IPS-NIHi7 (cell line): ENCODE data around the gene GRID2.

Experiments used
- DNase-seq: peaks from one replicate; pipeline ENCODE4 v3.0.0; 2012; ENCODE audit warnings: mixed read lengths; ENCODE audit errors: extremely low spot score

The GRID2 gene

DNA sequence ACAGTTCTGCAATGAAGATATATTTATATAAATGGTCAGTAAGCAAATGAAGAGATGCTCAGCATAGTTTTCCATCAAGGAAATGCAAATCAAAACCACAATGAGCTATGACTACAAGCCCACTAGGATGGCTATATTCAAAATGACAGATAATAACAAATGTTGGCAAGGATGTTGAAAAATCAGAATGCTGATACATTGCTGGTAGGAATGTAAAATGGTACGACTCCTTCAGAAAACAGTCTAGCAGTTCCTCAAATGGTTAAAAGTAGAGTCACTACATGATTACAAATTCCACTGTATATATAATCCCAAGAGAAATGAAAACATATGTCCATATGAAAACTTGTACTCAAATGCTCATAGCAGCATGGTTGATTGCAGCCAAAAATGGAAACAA, 1099.8 kb downstream of the GRID2 start:
- DNase-seq, result no peak

DNA sequence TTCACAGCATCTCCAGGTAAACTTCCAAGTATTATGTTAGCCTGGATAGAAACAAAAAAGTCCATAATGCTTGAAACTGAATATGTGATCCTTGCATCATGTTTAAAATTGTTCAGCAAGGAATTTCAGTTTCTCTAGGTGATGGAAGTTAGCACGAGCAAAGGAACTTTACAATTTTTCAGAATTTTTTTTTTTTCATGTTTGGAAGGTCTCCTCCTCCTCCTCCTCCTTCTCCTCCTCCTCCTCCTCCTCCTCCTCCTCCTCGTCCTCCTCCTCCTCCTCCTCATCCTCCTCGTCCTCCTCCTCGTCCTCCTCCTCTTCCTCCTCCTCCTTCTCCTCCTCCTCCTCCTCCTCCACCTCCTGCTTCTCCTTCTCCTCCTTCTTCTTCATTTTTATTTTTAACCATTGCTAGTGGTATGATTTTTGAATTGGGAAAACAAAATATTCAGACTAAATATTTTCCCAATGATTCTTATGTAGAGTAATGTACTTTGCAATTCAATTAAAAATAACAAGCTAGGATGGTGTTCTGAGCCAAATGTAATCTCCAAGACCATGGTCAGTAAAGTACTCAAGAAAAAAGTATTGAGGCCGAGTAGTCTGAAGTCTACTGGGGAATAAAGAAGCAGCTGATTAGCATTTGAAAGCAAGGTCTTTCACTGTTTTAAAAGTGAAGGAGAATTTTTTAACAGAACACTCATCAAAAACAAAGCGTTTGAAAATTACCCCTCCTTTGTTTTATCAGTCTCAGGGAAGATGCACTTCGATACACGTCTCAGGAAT, 1103.9 kb downstream of the GRID2 start:
- DNase-seq, result no peak

DNA sequence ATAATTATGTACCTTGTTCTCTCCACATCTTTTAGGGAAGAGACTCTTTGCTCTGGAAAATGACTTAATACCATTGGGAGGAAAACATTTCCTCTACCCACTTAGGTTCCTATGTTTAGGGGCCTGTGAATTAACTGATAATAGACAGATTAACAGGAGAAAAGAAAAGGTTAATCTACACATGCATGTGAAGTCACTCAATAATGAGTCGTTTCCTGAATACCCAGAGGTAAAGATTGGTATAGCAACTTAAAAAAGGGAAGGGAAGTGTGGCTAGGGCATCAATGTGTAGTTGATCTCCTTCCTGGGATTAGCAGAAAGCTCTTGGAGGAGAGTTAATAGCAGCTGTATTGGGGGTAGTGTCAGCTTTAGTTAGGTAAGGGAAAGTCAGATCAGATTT, 1105.3 kb downstream of the GRID2 start:
- DNase-seq, result peak; percentile 42

DNA sequence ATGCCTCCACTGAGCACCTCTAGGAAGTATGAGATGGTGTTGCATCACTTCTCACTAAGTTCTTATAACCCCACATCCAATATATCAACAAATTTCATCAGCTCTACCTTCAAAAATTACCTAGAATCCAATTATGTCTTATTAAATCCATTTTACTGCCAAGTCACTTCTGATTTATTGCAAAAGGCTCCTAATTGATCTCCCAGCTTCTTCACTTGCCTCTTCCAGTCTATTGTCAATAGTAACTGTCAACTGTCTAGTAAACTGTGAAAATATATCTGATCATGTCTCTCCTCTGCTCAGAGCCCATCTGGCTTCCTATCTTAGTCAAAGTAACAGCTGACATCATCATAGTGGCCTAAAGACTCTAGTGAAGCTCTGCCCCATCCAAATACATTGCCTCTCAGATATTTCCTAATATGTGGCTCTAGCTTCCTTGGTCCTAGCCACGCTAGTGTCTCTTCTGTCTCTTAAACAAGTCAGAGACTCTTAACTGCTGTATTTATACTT, 1110.3 kb downstream of the GRID2 start:
- DNase-seq, result no peak

DNA sequence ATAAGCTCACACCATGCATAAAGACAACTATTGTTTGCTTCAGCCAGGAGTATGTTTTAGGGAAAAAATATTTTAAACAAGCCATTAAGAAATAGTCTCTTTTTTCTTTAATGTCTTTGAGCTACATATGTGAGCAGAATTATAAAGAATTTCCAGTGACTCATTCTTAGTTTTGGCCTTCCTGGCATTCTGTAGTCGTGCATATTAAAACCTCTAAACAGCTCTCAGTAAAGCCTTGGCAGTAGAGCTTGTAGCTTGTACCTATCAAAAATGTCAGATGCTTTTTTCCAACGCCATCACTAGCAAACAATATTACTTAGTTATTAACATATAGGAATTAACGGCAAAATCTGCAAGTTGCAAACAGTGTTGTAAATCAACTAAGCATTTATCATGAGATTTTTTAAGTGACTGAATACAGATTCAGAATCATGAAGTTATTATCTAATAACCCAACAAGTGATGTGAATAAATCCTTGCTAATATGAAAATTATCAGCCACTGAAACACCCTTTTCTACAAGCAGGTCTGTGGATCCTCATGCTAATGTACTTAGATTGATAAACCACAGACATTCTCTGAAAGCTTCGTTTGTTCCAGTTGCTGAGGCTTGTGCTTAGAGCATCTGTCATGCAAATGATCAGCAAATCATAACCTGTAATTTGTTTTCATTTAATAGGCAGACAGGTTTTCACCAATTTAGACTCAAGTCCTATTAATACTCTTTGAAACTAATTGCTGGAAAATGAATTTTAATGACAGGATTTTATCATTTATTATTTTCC, 1112.8 kb downstream of the GRID2 start:
- no peak for DNase-seq

DNA sequence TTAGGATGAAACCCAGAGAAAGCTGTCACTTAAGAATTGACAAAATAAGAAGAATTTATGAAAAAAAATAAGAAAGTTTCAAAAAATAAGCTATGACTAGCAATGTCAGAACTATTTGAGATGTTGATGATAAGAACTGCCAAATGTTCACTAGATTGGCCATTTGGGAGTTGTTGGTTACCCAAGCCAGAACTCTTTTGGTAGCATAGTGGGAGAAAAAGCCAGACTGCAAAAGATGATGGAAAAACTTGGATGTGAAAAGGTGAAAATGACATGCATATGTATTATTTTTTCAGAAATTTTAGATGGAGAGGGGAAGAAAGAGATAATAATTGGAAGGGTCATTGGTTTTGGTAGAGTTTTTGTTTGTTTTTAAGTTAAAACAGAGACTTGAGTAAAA, 1127.6 kb downstream of the GRID2 start:
- DNase-seq, result no peak

DNA sequence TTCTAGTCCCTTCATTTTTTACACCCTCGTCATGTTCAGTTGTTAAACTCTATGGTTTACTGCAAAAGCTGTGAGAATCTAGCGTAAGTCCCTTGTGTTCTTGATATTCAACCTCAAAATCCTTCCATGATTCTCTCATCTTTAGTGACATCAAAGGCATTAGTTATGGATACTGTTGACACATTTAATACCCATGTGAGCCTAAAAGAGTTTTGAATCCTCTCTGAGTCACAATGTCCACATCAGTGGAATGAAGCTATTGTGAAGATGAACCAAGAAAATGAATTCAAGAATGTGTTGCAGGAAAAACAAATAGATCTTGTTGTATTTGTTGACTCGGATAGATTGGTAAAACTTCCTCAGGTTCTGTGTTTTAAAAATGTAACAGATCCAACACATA, 1130.1 kb downstream of the GRID2 start:
- DNase-seq, result no peak

DNA sequence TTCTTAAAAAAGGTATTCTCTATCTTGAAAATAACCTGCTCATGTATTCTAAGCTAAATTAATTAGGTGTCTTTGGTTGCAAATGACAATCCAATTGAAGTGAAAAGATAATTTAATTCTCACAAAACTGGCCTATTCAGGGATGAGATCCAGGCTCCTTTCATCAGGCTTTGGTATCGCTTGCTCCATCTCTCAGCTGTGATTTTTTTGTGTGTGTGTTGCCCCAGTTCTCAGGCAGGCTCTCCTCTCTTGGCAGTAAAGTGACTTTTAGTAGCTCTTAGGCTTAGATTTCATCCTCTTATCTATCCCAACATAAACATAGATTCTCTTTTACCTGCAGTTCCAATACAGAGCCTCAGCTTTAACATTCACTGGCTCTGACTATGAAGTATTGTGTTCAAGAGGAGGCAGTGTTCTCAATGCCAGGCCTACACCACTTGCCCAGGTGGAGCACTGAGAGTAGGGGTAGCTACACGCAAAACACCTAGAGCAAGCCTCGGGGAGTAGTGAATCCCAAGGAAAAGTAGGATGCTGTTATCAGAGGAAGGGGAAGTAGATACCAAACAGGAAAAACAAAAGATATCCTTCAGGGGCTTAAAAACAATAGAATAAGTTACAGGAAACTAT, 1132.3 kb downstream of the GRID2 start:
- no peak for DNase-seq

DNA sequence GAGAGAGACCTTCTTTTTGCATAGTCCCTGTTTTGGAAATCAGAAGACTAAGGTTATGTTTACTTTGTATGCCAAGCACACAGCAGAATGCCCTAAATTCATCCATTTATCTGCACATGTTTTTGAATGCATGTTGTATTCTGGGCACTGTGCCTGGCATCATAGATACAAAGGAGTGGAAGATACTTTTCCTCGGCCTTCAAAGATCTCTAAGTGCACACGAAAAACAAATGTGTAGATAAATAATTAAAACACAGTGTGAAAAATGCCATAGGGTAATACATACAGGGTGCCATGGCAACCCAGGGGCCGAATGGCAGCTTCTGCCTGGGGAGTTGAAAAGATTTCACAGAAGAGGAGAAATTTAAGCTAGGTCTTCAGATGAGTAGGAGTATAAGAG, 1134.2 kb downstream of the GRID2 start:
- DNase-seq, result no peak

DNA sequence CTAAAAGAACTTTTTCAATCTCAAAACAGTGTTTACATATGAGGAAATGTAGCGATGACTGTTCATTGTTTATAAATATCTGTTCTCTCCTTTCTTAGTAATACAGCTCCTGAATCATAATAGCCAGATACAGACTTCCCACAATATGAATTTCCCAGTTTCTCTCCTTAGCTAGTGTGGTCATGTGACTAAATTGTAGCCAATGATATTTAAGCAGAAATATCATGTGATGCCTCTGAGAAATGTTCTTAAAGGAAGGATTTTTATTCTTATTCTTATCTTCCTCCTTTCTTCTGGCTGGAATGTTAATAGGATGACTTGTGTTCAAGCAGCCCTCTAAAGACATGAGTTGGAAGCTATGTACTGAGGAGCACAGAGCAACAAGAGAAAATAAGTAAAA, 1141.1 kb downstream of the GRID2 start:
- no peak for DNase-seq

DNA sequence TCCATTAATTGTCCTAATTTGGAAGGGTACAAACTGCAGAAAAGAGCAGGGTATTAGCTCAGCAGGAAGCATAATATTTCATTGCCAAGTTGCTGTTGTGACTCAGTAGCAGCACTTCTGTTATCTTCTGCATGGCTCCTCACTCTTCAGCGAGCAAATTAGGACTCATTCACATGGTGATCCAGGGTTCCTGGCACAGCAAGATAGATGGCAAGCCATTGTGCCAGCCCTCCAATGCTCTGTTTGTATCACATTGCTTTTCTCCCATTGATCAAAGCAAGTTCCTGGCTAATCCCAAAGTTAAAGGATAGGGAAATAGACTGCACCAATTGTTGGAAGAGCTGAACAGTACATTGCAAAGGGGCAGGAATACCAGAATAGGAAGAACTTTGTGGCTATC, 1142.3 kb downstream of the GRID2 start:
- DNase-seq, result no peak

DNA sequence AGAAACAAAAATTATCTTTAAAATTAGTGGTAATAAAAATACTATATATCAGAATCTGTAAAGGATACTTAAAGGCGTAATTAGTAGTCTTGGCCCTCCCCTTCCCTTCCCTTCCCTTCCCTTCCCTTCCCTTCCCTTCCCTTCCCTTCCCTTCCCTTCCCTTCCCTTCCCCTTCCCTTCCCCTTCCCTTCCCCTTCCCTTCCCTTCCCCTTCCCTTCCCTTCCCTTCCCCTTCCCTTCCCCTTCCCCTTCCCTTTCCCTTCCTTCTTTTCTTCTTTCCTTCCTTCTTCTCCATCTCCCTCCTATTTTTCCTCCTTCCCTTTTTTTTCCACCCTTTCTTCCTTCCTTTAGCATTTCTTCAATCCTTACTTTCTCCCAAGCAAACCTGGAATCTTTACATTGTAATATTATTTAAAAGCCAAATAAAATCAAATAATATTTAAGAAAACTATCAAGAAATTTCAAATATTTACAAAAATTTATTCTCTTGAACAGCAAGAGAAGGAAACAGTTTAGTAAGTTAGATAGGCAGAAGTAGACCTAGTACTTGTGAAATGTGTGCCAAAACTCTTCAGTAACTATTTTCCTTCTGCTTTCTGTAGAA, 1145.0 kb downstream of the GRID2 start:
- DNase-seq, result no peak

DNA sequence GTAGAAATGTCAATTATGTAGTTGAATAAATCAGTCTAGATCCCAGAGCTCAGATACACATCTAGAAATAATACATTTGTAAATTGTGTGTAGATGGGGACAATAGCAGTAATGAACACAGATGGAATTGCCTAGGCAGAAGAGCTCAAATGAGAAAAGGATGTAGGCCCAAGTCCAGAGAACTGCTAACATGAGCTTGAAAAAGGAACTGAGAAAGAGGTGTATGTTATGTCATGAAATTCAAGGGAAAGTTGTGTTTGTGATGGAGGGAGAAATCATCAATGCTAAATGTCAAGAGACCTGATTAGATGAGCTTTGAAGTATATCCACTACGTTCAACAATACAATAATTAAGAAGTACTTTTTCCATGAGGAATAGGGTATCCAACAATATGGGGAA, 1148.2 kb downstream of the GRID2 start:
- no peak for DNase-seq

DNA sequence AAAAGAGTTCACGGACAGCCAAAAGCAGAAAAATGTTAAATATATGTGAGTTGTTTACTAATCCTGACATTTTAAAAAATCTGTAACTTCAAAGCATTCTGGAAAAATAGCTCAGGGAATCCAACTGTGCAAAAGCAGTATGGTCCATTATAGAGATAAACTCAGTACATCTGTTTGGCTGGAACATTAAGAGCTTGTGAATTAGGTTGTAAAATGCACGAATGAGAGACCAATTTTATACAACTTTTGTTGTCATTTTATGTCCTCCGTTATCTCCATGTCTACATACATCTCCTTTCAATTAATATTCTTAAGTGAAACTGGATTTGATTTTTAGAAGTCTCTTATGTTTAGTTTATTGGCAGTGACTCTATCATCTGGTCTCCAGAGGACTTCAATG, 1157.8 kb downstream of the GRID2 start:
- DNase-seq, result no peak

DNA sequence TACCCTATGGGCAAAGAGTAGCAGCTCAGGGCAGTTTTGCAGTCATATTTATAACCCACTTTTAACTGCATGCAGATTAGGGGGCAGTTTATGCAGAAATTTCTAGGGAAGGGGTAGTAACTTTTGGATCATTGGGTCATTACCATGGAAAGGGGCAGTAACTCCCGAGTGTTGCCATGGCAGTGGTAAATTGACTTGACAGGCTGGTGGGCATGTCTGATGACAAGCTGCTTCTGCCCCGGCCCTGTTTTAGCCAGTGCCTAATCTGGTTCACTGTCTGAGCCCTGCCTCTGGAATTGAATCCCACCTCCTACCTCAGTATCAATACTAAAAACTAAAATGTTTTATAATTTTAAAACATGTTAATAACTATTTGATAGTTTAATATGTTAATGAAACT, 1162.7 kb downstream of the GRID2 start:
- no peak for DNase-seq

DNA sequence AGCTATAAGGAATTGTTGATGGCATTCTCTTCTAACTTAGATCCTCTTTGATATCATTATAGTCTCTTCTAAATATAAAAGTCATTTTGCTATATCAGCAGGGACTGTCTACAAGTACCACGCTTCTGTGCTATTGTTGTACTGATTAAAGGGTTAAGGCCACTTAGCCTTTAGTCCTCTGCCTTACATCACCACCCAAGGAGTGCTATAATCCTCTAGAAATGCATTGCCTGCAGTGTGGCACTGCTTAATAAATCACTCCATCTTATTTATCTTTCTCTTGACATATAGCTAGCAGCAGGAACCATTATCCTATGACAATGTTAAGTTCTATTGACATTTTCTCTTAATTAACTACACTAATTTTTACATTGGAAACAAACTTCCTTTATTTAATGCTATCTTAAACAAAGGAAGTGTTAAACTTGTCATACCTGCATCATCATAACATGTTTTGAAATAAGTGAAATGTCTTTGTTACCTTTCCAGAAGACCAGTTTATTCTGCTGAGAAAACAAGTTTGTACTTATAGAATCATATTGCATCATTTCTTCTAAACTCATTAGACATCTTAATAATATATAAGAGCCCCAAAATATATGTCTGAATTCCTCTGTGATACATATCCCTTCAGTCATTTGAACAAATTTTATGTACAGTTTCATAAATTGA, 1163.9 kb downstream of the GRID2 start:
- DNase-seq, result no peak

DNA sequence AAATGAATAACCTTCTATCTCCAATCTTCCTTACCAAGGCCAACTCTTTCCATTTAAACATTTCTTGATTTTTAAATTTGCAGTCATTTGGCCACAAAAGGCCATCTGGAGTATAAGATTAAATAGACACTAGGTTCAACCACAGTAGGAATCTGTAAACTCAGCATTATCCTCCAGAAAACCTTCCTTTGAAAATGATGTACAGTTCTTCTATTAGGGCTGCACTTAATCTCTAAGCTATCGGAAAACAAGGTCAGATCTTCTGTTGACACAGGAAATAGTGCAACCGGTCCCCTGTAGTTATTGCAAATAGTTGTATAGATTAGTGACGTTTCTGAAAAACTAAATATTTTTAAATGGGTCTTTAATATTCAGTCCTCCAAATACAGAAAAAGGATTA, 1165.8 kb downstream of the GRID2 start:
- DNase-seq, result no peak

DNA sequence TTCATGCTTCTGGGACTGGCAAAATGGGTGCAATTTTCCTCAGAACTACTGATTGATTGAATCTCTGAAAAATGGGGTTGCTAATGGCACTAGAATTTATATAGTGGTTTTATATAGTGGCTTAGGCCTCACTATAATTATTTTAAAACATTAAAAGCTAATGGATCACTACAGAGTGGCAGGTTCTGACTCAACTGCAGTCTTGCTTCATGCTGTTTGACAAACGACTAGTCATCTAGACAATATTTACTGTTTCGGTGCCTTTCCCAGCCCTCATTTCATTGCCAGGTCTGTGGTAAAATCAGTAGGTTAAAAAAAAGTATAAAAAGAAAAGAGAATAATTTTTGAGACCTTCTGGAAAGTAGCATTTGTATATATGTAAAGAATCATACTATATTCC, 1172.0 kb downstream of the GRID2 start:
- DNase-seq, result no peak

DNA sequence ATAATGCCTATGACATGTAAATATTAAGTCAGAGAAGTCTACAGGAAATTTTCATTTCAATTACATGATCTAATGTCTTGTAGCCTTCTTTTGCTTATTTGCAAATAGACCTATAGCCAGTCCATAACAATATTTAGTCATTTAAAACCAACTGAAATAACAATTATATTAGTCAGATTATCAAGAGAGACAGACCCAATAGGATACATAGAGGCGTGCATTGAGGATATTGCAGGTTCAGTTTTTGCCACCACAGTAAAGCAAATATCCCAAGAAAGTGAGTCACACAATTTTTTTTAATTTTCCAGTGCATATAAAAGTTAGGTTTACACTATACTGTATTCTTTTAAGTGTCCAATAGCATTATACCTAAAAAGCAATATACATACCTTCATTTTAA, 1175.0 kb downstream of the GRID2 start:
- no peak for DNase-seq

DNA sequence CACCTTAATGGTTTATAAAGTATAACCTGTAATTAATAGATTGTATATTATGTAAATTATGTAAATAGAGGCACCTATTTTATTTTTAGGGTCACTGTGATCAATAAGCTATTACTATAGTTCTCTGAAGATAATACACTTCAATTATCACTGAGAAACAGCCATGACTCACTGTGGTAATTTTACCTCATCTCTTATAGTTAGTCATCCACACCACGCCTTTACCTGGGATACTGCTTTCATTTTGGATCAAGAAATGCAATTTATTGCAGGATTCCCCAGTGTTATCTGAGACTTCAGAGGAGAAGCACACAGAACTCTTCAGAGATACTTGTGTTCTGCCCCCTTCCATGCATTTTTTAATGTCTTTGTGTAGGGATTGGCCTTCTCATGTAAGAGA, 1176.7 kb downstream of the GRID2 start:
- DNase-seq, result no peak

DNA sequence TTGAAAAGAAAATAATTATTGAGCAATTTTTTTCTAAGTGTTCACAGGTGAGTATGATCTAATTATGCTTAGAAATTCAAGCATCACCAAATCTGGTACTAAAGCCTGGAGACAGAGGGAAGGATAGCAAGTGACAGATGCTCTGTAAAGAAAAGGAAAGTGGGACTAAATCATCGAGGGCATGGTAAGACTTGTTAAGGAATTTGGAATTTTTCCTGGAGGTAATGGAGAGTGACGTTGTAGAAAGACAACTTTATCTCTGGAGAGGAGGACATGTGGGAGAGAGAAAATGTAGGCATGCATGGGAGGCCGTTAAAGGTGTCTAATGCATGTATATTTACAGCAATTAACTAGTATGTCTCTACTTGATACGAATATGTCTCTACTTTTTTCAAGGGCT, 1191.6 kb downstream of the GRID2 start:
- no peak for DNase-seq

DNA sequence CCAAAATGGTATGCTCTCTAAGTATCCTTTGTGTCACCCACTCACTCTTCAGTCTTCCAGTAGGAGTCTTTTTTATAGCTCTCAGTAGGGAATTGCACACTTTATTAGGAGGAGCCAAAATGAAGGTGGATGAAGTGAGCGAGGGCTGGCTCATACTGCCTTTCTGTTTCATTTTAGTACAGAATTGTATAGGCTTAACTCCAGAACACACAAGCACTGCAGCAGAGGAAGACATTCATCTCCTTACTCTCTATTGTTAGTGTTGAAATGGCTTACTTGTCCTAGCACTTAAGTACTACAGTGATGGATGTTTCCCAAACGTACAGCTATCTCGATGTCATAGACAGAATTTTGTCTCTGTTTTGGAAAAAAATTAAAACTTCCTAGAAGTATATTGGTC, 1197.5 kb downstream of the GRID2 start:
- no peak for DNase-seq
